ENCODE data around the gene ALDH5A1.

- TF ChIP-seq, protein P1, sequence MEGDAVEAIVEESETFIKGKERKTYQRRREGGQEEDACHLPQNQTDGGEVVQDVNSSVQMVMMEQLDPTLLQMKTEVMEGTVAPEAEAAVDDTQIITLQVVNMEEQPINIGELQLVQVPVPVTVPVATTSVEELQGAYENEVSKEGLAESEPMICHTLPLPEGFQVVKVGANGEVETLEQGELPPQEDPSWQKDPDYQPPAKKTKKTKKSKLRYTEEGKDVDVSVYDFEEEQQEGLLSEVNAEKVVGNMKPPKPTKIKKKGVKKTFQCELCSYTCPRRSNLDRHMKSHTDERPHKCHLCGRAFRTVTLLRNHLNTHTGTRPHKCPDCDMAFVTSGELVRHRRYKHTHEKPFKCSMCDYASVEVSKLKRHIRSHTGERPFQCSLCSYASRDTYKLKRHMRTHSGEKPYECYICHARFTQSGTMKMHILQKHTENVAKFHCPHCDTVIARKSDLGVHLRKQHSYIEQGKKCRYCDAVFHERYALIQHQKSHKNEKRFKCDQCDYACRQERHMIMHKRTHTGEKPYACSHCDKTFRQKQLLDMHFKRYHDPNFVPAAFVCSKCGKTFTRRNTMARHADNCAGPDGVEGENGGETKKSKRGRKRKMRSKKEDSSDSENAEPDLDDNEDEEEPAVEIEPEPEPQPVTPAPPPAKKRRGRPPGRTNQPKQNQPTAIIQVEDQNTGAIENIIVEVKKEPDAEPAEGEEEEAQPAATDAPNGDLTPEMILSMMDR (conservative IDR thresholded peaks at IDR 0.05): no peak
- TF ChIP-seq ZFX (IDR thresholded peaks at IDR 0.05): no peak
Observed at GRCh38 chr6:24513602-24514001, 18.8 kb downstream of the ALDH5A1 start.
